Common myeloid progenitor, CD34-positive (primary cell): ENCODE data around the gene TEDDM1.
A peak's percentile ranks its signal among the peaks of the same experiment; 100 is the strongest.

Experiments
- CTCF ChIA-PET: fragments of 350-600 bp; sonication (Branson Sonifier 250); formaldehyde crosslinking; loops from one replicate; lab custom pipeline; 2021; ENCODE audit warnings: antibody characterized with exemption; lab: Charles Lee
- POLR2A ChIA-PET: fragments of 350-600 bp; sonication (Branson Sonifier 250); formaldehyde crosslinking; loops from one replicate; lab custom pipeline; 2021; ENCODE audit warnings: antibody characterized with exemption; lab: Charles Lee
- DNase-seq, 3 donors: peaks; one replicate each; pipeline versions ENCODE4 v3.0.0 to v3.0.0-alpha.2; 2013
- H3K27ac ChIP-seq, 2 experiments: 1 replicate in 1 of 2; 2 replicates in 1 of 2; pipeline ENCODE4 v1.7.0; 2013; ENCODE audit warnings: inconsistent platforms in 2 of 2, low read length in 2 of 2, mild to moderate bottlenecking in 2 of 2, low read depth in 1 of 2, moderate library complexity in 1 of 2; ENCODE audit not compliant: severe bottlenecking in 2 of 2, insufficient read depth in 1 of 2, poor library complexity in 1 of 2
- H3K27me3 ChIP-seq, 5 experiments: replicated peaks in 2 of 5; 1 replicate in 3 of 5; 2 replicates in 2 of 5; pipeline versions ENCODE4 v1.6.1 to v1.7.0; 2013; ENCODE audit warnings: low read length in 4 of 5, mild to moderate bottlenecking in 2 of 5, moderate library complexity in 2 of 5, inconsistent platforms in 1 of 5; ENCODE audit not compliant: insufficient read depth in 5 of 5, control insufficient read depth in 4 of 5
- H3K36me3 ChIP-seq, 4 experiments: 1 replicate in 2 of 4; 2 replicates in 2 of 4; pipeline versions ENCODE4 v1.6.1 to v1.7.0; 2013; ENCODE audit warnings: low read length in 3 of 4, control low read depth in 1 of 4, mild to moderate bottlenecking in 1 of 4; ENCODE audit not compliant: control insufficient read depth in 4 of 4, insufficient read depth in 4 of 4
- H3K4me1 ChIP-seq, 4 experiments: 1 replicate in 3 of 4; 2 replicates in 1 of 4; pipeline versions ENCODE4 v1.6.1 to v1.7.1; 2013; ENCODE audit warnings: low read length in 3 of 4, mild to moderate bottlenecking in 3 of 4, control low read depth in 1 of 4, inconsistent platforms in 1 of 4, moderate library complexity in 1 of 4; ENCODE audit not compliant: control insufficient read depth in 4 of 4, insufficient read depth in 4 of 4; ENCODE audit errors: control extremely low read depth in 1 of 4
- H3K4me3 ChIP-seq, 7 experiments: 1 replicate in 4 of 7; 2 replicates in 3 of 7; pipeline versions ENCODE4 v1.5.1 to v1.7.0; 2013; ENCODE audit warnings: mild to moderate bottlenecking in 7 of 7, low read length in 6 of 7, moderate library complexity in 6 of 7, inconsistent platforms in 2 of 7, low read depth in 2 of 7, control low read depth in 1 of 7; ENCODE audit not compliant: insufficient read depth in 4 of 7, control insufficient read depth in 1 of 7; ENCODE audit errors: extremely low read depth in 1 of 7
- H3K9me3 ChIP-seq, 5 experiments: 1 replicate in 4 of 5; 2 replicates in 1 of 5; pipeline versions ENCODE4 v1.6.1 to v1.7.1; 2013; ENCODE audit warnings: low read length in 4 of 5, mild to moderate bottlenecking in 2 of 5, inconsistent platforms in 1 of 5, low read depth in 1 of 5, moderate library complexity in 1 of 5; ENCODE audit not compliant: control insufficient read depth in 4 of 5, insufficient read depth in 2 of 5; ENCODE audit errors: control extremely low read depth in 1 of 5
- WGBS: methylation state at CpG from one replicate; pipeline ENCODE4 v1.1.5; 2013; ENCODE audit not compliant: insufficient coverage; 5-methylcytosine and 5-hydroxymethylcytosine counted together

The TEDDM1 gene

GRCh38 chr1:182426442-182427430, 26.3 kb upstream of the TEDDM1 start:
- ChIA-PET CTCF (interaction anchor here (0.6 kb wide), 1 partner anchor 14 kb away, joined by 3 read pairs; no protein-coding TSS in a partner anchor), POLR2A (no interaction called here)
- peak in 1 of 3 donors; percentile 21 for DNase-seq
- WGBS, result 84% methylated on average over 5 of the region's 7 CpGs
- Histone ChIP-seq H3K27me3 (peaks cover 0 to 5% (median 0%) of the 10 kb centered on the region in 5 experiments), H3K9me3 (no peaks in the 10 kb centered on the region), H3K4me3 (no peak overlapping the region), H3K27ac (no peak overlapping the region), H3K36me3 (no peaks in the 10 kb centered on the region), H3K4me1 (peaks cover 0 to 3% (median under 1%) of the 10 kb centered on the region in 4 experiments)

GRCh38 chr1:182415789-182416188, 15.3 kb upstream of the TEDDM1 start:
- H3K9me3 ChIP-seq, result no peaks in the 10 kb centered on the region
- no peaks in the 10 kb centered on the region for H3K36me3 ChIP-seq
- no peak for DNase-seq
- no peak overlapping the region for H3K4me3 ChIP-seq
- H3K4me1 ChIP-seq, result no peaks in the 10 kb centered on the region
- peaks cover 0 to 15% (median 2%) of the 10 kb centered on the region in 5 experiments for H3K27me3 ChIP-seq
- ChIA-PET CTCF (interaction anchor here (1.2 kb wide), 1 partner anchor 19 kb away, joined by 3 read pairs; no protein-coding TSS in a partner anchor), POLR2A (no interaction called here)
- WGBS, result 83% methylated on average over 1 of the region's 1 CpG
- no peak overlapping the region for H3K27ac ChIP-seq

- no peaks in the 10 kb centered on the region for H3K9me3 ChIP-seq
- no peaks in the 10 kb centered on the region for H3K4me1 ChIP-seq
- no peak overlapping the region for H3K27ac ChIP-seq
- 96% methylated on average over 5 of the region's 6 CpGs for WGBS
- H3K36me3 ChIP-seq, result no peaks in the 10 kb centered on the region
- DNase-seq, result no peak
- H3K4me3 ChIP-seq, result no peak overlapping the region
- H3K27me3 ChIP-seq, result peaks cover 0 to 14% (median 2%) of the 10 kb centered on the region in 5 experiments
- ChIA-PET POLR2A (no interaction called here), CTCF (no interaction called here)
Measured at GRCh38 chr1:182413969-182414368, 13.5 kb upstream of the TEDDM1 start.

GRCh38 chr1:182413486-182413885, 13.0 kb upstream of the TEDDM1 start:
- Histone ChIP-seq H3K27me3 (peaks cover 0 to 11% (median 2%) of the 10 kb centered on the region in 5 experiments), H3K36me3 (no peaks in the 10 kb centered on the region), H3K4me3 (no peak overlapping the region), H3K27ac (no peak overlapping the region), H3K4me1 (no peaks in the 10 kb centered on the region), H3K9me3 (no peaks in the 10 kb centered on the region)
- WGBS, result 98% methylated on average over 3 of the region's 3 CpGs
- ChIA-PET CTCF (interaction anchor here (0.6 kb wide), 1 partner anchor 271 kb away, joined by 3 read pairs; no protein-coding TSS in a partner anchor), POLR2A (no interaction called here)
- DNase-seq, result no peak

GRCh38 chr1:182410620-182411273, 10.3 kb upstream of the TEDDM1 start:
- H3K4me3 ChIP-seq, result no peak overlapping the region
- H3K36me3 ChIP-seq, result no peaks in the 10 kb centered on the region
- peaks cover 2 to 13% (median 9%) of the 10 kb centered on the region in 5 experiments for H3K27me3 ChIP-seq
- H3K9me3 ChIP-seq, result peaks cover 0 to 3% (median 0%) of the 10 kb centered on the region in 5 experiments
- POLR2A ChIA-PET, result no interaction called here
- CTCF ChIA-PET, result interaction anchor here (1.4 kb wide), 1 partner anchor 11 kb away, joined by 3 read pairs; no protein-coding TSS in a partner anchor
- no peaks in the 10 kb centered on the region for H3K4me1 ChIP-seq
- no peak overlapping the region for H3K27ac ChIP-seq
- no CpG with 5 or more reads among the region's 1 CpG for WGBS
- DNase-seq, result no peak

GRCh38 chr1:182410138-182410537, 9.7 kb upstream of the TEDDM1 start:
- Histone ChIP-seq H3K4me1 (no peaks in the 10 kb centered on the region), H3K27me3 (peaks cover 3 to 11% (median 8%) of the 10 kb centered on the region in 5 experiments), H3K27ac (no peak overlapping the region), H3K9me3 (peaks cover 0 to 8% (median 5%) of the 10 kb centered on the region in 5 experiments), H3K36me3 (no peaks in the 10 kb centered on the region), H3K4me3 (no peak overlapping the region)
- WGBS, result 100% methylated on average over 1 of the region's 4 CpGs
- no peak for DNase-seq
- ChIA-PET CTCF (no interaction called here), POLR2A (no interaction called here)
